GM23338 (cell line): ENCODE measurements around the gene EBI3. TPM values are rescaled to one million over a fixed set of nuclear protein-coding genes. Genes with fewer than 3 reads are reported as not detected.

Source experiments
- ATAC-seq: fragments of 200-7000 bp; cut with Tn5 transposase; 3 replicates; pipeline ENCODE4 v1.9.1; 2020
- DNase-seq: peaks from one replicate; pipeline ENCODE4 v3.0.0-alpha.2; 2015; ENCODE audit warnings: low spot score
- H2AFZ ChIP-seq: fragments of 200-600 bp; sonication (generic); 2 replicates; pipeline ENCODE4 v1.8.0; 2016; ENCODE audit warnings: antibody characterized with exemption, mild to moderate bottlenecking, moderate library complexity
- H3F3A ChIP-seq: fragments of 200-600 bp; sonication (generic); replicated peaks from 2 replicates; pipeline ENCODE4 v1.8.0; 2017; ENCODE audit warnings: antibody characterized with exemption, mixed run types, low read depth
- H3K27ac ChIP-seq: fragments of 200-600 bp; sonication (generic); 2 replicates; pipeline ENCODE4 v1.6.1; 2016; ENCODE audit warnings: low read depth
- H3K27me3 ChIP-seq: fragments of 200-600 bp; sonication (generic); 2 replicates; pipeline ENCODE4 v1.8.0; 2016; ENCODE audit warnings: mild to moderate bottlenecking, mixed run types, moderate library complexity; ENCODE audit not compliant: insufficient read depth
- H3K36me3 ChIP-seq: fragments of 200-600 bp; sonication (generic); 2 replicates; pipeline ENCODE4 v1.8.0; 2016; ENCODE audit warnings: mild to moderate bottlenecking; ENCODE audit not compliant: insufficient read depth
- H3K4me1 ChIP-seq: fragments of 200-600 bp; sonication (generic); 2 replicates; pipeline ENCODE4 v1.8.0; 2016; ENCODE audit warnings: mild to moderate bottlenecking, moderate library complexity; ENCODE audit not compliant: insufficient read depth
- H3K4me2 ChIP-seq: fragments of 200-600 bp; sonication (generic); 2 replicates; pipeline ENCODE4 v1.7.1; 2017; ENCODE audit warnings: mixed run types
- H3K4me3 ChIP-seq: fragments of 200-600 bp; sonication (generic); 2 replicates; pipeline ENCODE4 v1.6.1; 2016; ENCODE audit warnings: mixed run types
- H3K79me2 ChIP-seq: fragments of 200-600 bp; sonication (generic); replicated peaks from 2 replicates; pipeline ENCODE4 v1.8.0; 2017; ENCODE audit warnings: mild to moderate bottlenecking; ENCODE audit not compliant: insufficient read depth
- H3K9me2 ChIP-seq: fragments of 200-600 bp; sonication (generic); 2 replicates; pipeline ENCODE4 v1.8.0; 2017; ENCODE audit not compliant: insufficient read depth
- H4K20me1 ChIP-seq: fragments of 200-600 bp; sonication (generic); replicated peaks from 2 replicates; pipeline ENCODE4 v1.8.0; 2017; ENCODE audit warnings: mild to moderate bottlenecking; ENCODE audit not compliant: insufficient read depth
- H3K27ac Mint-ChIP-seq: 2 replicates; pipeline ENCODE4 v1.8.0; 2020; ENCODE audit warnings: inconsistent platforms, mild to moderate bottlenecking, moderate library complexity, mixed read lengths
- H3K27me3 Mint-ChIP-seq: 3 replicates; pipeline ENCODE4 v1.8.0; 2022; ENCODE audit warnings: low read depth, mild to moderate bottlenecking, moderate library complexity, mixed read lengths, inconsistent platforms; ENCODE audit not compliant: insufficient read depth, poor library complexity
- H3K36me3 Mint-ChIP-seq: 3 replicates; pipeline ENCODE4 v1.8.0; 2021; ENCODE audit warnings: low read depth, mild to moderate bottlenecking, inconsistent platforms, moderate library complexity, mixed read lengths
- H3K4me1 Mint-ChIP-seq: 3 replicates; pipeline ENCODE4 v1.8.0; 2020; ENCODE audit warnings: mild to moderate bottlenecking, inconsistent platforms, mixed read lengths
- H3K4me3 Mint-ChIP-seq: 3 replicates; pipeline ENCODE4 v1.8.0; 2021; ENCODE audit warnings: moderate library complexity, mild to moderate bottlenecking, inconsistent platforms, mixed read lengths
- H3K9me3 Mint-ChIP-seq: 3 replicates; pipeline ENCODE4 v1.8.0; 2020; ENCODE audit warnings: moderate library complexity, mild to moderate bottlenecking, inconsistent platforms, mixed read lengths
- CREB1 ChIP-seq: fragments of 250-450 bp; sonication (Bioruptor Pico); IDR thresholded peaks from 2 replicates; pipeline ENCODE4 v1.5.0; 2020; ENCODE audit warnings: low read depth, mild to moderate bottlenecking, moderate library complexity
- POLR2AphosphoS5 ChIP-seq: IDR thresholded peaks from 2 replicates; pipeline ENCODE4 v1.6.1; 2016; ENCODE audit warnings: antibody characterized with exemption, low read depth
- ZNF114 ChIP-seq: fragments of 250-450 bp; sonication (Bioruptor Pico); IDR thresholded peaks from 2 replicates; pipeline ENCODE4 v1.5.0; 2020; ENCODE audit warnings: mild to moderate bottlenecking, moderate library complexity
- ZNF331 ChIP-seq: fragments of 250-450 bp; sonication (Bioruptor Pico); IDR thresholded peaks from 2 replicates; pipeline ENCODE4 v1.5.0; 2020; ENCODE audit warnings: low read depth, mild to moderate bottlenecking, moderate library complexity
- polyA plus RNA-seq: library from polyadenylated mRNA; unstranded; fragments of >200 nt; fragmentation: Nextera tagmentation; extraction: Ambion mirVana; gene quantifications from 2 replicates; pipeline ENCODE4 v1.2.1, GENCODE V29; 2016
- total RNA-seq: library from RNA; depleted of rRNA; stranded (reverse); fragments of >200 nt; shearing (Covaris generic); gene quantifications from 2 replicates; pipeline ENCODE4 v1.2.3, GENCODE V29; 2014
- TF ChIP-seq, protein P1 (sequence below): IDR thresholded peaks from one replicate; pipeline ENCODE4 v1.6.1; 2018; ENCODE audit warnings: antibody characterized with exemption; ENCODE audit not compliant: unreplicated experiment
- TF ChIP-seq, protein P2 (sequence below), 2 experiments: fragments of 200-600 bp in 1 of 2; sonication (generic) in 1 of 2; conservative IDR thresholded peaks; 2 replicates each; pipeline versions ENCODE4 v1.5.1 to v1.6.1; 2016 to 2017; ENCODE audit warnings: antibody characterized with exemption in 2 of 2, low read depth in 2 of 2, mild to moderate bottlenecking in 2 of 2, moderate library complexity in 1 of 2
- TF ChIP-seq, protein P3 (sequence below): fragments of 250-450 bp; sonication (Bioruptor Pico); IDR thresholded peaks from 2 replicates; pipeline ENCODE4 v1.5.0; 2020; ENCODE audit warnings: mild to moderate bottlenecking, moderate library complexity
- TF ChIP-seq, protein P4 (sequence below): IDR thresholded peaks from 2 replicates; pipeline ENCODE4 v1.6.1; 2016; ENCODE audit warnings: antibody characterized with exemption

The EBI3 gene
- total and polyA plus RNA-seq, 2 experiments from 2014 or later = 0.52 to 1.4 TPM

DNA sequence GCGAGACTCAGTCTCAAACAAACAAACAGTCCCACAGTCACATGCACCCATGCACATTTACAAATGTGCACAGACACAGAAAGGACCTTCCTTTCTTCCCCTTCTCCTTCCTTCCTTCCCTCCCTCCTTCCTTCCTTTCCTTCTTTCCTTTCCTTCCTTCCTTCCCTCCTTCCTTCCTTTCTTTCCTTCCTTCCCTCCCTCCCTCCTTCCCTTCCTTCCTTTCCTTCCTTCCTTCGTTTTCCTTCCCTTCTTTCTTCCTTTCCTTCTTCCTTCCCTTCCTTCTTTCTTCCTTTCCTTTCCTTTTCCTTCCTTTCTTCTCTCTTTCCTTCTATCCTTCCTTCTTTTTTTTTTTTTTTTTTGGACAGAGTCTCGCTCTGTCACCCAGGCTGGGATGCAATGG, 16.2 kb upstream of the EBI3 start (continued):
- TF ChIP-seq, protein P1, sequence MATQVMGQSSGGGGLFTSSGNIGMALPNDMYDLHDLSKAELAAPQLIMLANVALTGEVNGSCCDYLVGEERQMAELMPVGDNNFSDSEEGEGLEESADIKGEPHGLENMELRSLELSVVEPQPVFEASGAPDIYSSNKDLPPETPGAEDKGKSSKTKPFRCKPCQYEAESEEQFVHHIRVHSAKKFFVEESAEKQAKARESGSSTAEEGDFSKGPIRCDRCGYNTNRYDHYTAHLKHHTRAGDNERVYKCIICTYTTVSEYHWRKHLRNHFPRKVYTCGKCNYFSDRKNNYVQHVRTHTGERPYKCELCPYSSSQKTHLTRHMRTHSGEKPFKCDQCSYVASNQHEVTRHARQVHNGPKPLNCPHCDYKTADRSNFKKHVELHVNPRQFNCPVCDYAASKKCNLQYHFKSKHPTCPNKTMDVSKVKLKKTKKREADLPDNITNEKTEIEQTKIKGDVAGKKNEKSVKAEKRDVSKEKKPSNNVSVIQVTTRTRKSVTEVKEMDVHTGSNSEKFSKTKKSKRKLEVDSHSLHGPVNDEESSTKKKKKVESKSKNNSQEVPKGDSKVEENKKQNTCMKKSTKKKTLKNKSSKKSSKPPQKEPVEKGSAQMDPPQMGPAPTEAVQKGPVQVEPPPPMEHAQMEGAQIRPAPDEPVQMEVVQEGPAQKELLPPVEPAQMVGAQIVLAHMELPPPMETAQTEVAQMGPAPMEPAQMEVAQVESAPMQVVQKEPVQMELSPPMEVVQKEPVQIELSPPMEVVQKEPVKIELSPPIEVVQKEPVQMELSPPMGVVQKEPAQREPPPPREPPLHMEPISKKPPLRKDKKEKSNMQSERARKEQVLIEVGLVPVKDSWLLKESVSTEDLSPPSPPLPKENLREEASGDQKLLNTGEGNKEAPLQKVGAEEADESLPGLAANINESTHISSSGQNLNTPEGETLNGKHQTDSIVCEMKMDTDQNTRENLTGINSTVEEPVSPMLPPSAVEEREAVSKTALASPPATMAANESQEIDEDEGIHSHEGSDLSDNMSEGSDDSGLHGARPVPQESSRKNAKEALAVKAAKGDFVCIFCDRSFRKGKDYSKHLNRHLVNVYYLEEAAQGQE = no peak
- TF ChIP-seq, protein P2, sequence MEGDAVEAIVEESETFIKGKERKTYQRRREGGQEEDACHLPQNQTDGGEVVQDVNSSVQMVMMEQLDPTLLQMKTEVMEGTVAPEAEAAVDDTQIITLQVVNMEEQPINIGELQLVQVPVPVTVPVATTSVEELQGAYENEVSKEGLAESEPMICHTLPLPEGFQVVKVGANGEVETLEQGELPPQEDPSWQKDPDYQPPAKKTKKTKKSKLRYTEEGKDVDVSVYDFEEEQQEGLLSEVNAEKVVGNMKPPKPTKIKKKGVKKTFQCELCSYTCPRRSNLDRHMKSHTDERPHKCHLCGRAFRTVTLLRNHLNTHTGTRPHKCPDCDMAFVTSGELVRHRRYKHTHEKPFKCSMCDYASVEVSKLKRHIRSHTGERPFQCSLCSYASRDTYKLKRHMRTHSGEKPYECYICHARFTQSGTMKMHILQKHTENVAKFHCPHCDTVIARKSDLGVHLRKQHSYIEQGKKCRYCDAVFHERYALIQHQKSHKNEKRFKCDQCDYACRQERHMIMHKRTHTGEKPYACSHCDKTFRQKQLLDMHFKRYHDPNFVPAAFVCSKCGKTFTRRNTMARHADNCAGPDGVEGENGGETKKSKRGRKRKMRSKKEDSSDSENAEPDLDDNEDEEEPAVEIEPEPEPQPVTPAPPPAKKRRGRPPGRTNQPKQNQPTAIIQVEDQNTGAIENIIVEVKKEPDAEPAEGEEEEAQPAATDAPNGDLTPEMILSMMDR (conservative IDR thresholded peaks at IDR 0.05; ENCODE audit: low read depth in 2 of 2) = no peak

DNA sequence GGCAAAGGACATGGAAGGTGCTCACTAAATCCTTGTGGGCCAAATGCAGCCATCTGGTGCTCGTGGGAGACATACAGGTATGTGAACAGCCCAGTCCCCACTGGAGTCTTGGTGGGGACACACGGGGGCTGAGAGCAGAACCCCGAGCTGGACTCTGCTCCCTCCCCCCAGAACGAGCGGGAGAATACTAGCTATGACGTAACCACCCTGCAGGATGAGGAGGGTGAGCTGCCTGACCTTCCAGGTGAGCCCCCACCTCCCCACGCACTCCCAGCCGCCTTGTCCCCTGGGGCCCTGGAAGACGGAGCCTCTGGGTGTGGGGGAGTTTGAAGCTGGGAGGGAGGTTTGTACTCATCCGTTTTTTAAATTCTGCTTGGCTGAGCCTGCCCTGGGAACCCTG, 13.5 kb upstream of the EBI3 start:
- H3K36me3 ChIP-seq = no peaks in the 10 kb centered on the region
- H2AFZ ChIP-seq = no peak overlapping the region
- no peak for DNase-seq
- no peaks in the 10 kb centered on the region for H4K20me1 ChIP-seq
- H3K79me2 ChIP-seq = no peaks in the 10 kb centered on the region
- H3F3A ChIP-seq = peaks cover 6% of the 10 kb centered on the region; the same call in 1 of the 2 replicates
- H3K4me3 Mint-ChIP-seq = no peak overlapping the region
- peaks cover 16% of the 10 kb centered on the region for H3K36me3 Mint-ChIP-seq
- H3K4me1 ChIP-seq = no peaks in the 10 kb centered on the region
- H3K27ac ChIP-seq = no peak overlapping the region
- H3K9me3 Mint-ChIP-seq = peaks cover 5% of the 10 kb centered on the region; the same call in 1 of the 3 replicates
- no peaks in the 10 kb centered on the region for H3K27me3 ChIP-seq
- H3K4me2 ChIP-seq = no peak overlapping the region
- H3K27ac Mint-ChIP-seq = no peak overlapping the region
- H3K4me3 ChIP-seq = no peak overlapping the region
- peaks cover 20% of the 10 kb centered on the region for H3K27me3 Mint-ChIP-seq
- no peaks in the 10 kb centered on the region for H3K9me2 ChIP-seq
- ATAC-seq = no peak
- H3K4me1 Mint-ChIP-seq = no peaks in the 10 kb centered on the region; the same call in 2 of the 3 replicates
- TF ChIP-seq, protein P3, sequence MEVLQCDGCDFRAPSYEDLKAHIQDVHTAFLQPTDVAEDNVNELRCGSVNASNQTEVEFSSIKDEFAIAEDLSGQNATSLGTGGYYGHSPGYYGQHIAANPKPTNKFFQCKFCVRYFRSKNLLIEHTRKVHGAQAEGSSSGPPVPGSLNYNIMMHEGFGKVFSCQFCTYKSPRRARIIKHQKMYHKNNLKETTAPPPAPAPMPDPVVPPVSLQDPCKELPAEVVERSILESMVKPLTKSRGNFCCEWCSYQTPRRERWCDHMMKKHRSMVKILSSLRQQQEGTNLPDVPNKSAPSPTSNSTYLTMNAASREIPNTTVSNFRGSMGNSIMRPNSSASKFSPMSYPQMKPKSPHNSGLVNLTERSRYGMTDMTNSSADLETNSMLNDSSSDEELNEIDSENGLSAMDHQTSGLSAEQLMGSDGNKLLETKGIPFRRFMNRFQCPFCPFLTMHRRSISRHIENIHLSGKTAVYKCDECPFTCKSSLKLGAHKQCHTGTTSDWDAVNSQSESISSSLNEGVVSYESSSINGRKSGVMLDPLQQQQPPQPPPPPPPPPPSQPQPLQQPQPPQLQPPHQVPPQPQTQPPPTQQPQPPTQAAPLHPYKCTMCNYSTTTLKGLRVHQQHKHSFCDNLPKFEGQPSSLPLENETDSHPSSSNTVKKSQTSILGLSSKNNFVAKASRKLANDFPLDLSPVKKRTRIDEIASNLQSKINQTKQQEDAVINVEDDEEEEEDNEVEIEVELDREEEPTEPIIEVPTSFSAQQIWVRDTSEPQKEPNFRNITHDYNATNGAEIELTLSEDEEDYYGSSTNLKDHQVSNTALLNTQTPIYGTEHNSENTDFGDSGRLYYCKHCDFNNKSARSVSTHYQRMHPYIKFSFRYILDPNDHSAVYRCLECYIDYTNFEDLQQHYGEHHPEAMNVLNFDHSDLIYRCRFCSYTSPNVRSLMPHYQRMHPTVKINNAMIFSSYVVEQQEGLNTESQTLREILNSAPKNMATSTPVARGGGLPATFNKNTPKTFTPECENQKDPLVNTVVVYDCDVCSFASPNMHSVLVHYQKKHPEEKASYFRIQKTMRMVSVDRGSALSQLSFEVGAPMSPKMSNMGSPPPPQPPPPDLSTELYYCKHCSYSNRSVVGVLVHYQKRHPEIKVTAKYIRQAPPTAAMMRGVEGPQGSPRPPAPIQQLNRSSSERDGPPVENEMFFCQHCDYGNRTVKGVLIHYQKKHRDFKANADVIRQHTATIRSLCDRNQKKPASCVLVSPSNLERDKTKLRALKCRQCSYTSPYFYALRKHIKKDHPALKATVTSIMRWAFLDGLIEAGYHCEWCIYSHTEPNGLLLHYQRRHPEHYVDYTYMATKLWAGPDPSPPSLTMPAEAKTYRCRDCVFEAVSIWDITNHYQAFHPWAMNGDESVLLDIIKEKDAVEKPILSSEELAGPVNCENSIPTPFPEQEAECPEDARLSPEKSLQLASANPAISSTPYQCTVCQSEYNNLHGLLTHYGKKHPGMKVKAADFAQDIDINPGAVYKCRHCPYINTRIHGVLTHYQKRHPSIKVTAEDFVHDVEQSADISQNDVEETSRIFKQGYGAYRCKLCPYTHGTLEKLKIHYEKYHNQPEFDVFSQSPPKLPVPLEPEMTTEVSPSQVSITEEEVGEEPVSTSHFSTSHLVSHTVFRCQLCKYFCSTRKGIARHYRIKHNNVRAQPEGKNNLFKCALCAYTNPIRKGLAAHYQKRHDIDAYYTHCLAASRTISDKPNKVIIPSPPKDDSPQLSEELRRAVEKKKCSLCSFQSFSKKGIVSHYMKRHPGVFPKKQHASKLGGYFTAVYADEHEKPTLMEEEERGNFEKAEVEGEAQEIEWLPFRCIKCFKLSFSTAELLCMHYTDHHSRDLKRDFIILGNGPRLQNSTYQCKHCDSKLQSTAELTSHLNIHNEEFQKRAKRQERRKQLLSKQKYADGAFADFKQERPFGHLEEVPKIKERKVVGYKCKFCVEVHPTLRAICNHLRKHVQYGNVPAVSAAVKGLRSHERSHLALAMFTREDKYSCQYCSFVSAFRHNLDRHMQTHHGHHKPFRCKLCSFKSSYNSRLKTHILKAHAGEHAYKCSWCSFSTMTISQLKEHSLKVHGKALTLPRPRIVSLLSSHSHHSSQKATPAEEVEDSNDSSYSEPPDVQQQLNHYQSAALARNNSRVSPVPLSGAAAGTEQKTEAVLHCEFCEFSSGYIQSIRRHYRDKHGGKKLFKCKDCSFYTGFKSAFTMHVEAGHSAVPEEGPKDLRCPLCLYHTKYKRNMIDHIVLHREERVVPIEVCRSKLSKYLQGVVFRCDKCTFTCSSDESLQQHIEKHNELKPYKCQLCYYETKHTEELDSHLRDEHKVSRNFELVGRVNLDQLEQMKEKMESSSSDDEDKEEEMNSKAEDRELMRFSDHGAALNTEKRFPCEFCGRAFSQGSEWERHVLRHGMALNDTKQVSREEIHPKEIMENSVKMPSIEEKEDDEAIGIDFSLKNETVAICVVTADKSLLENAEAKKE (CRISPR knock-in tag) = no peak
- TF ChIP-seq, protein P4, sequence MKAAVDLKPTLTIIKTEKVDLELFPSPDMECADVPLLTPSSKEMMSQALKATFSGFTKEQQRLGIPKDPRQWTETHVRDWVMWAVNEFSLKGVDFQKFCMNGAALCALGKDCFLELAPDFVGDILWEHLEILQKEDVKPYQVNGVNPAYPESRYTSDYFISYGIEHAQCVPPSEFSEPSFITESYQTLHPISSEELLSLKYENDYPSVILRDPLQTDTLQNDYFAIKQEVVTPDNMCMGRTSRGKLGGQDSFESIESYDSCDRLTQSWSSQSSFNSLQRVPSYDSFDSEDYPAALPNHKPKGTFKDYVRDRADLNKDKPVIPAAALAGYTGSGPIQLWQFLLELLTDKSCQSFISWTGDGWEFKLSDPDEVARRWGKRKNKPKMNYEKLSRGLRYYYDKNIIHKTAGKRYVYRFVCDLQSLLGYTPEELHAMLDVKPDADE = no peak
- no peak for TF ChIP-seq POLR2AphosphoS5
- no peak for TF ChIP-seq ZNF331
- TF ChIP-seq, protein P1 = no peak
- no peak for TF ChIP-seq ZNF114 (CRISPR knock-in tag)
- TF ChIP-seq CREB1 (CRISPR knock-in tag) = no peak
